ENCODE results near the gene GYS1. TPM values are rescaled to one million over a fixed set of nuclear protein-coding genes. Genes with fewer than 3 reads are reported as not detected.

GYS1 gene
- total RNA-seq, 1 donor = 43.2 TPM

DNA sequence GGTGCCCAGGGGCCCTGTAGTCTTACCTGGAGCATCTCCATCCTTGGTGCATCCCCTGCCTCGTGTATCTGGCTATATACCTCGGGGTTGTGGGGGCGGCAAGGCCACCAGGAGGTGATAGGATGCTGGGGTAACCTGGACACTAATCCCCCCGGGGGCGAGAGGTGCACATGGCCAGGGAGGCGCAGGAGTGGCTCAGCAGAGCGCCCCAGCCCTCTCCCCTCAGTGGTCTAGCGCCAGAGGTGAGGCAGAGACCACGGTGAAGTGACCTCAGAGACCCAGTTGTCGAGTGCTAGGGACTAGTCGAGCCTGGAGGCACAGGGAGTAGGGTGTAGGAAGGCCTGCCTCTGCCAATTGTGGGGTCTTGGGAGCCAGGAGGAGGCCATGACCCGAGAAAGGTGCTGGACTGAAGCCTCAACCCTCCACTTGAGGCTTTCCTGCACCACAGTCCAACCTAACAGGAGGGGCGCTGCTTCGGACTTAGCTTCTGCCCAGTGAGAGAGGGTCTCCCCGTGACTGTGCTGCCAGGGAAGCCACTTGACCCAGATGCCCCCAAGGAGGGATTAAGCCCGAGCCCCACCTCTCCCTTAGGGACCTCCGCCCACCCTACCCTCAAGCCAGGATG is 24.0 kb upstream of the GYS1 start, which contains the start of gene LHB:
Gene LHB, minus strand, starts transcription at position 51 of the 625 bp plus-strand sequence. Its CDS starts 10 bp downstream, at position 41.
- TF ChIP-seq, protein P1, sequence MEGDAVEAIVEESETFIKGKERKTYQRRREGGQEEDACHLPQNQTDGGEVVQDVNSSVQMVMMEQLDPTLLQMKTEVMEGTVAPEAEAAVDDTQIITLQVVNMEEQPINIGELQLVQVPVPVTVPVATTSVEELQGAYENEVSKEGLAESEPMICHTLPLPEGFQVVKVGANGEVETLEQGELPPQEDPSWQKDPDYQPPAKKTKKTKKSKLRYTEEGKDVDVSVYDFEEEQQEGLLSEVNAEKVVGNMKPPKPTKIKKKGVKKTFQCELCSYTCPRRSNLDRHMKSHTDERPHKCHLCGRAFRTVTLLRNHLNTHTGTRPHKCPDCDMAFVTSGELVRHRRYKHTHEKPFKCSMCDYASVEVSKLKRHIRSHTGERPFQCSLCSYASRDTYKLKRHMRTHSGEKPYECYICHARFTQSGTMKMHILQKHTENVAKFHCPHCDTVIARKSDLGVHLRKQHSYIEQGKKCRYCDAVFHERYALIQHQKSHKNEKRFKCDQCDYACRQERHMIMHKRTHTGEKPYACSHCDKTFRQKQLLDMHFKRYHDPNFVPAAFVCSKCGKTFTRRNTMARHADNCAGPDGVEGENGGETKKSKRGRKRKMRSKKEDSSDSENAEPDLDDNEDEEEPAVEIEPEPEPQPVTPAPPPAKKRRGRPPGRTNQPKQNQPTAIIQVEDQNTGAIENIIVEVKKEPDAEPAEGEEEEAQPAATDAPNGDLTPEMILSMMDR (IDR thresholded peaks at IDR 0.05; ENCODE audit: insufficient read depth, low read depth, low read length) = no peak
- peak within 1 kb of the TSS; percentile 55 for H3K4me3 ChIP-seq (ENCODE audit: low read depth, low read length)
- no peak for DNase-seq (ENCODE audit: low read depth)

DNA sequence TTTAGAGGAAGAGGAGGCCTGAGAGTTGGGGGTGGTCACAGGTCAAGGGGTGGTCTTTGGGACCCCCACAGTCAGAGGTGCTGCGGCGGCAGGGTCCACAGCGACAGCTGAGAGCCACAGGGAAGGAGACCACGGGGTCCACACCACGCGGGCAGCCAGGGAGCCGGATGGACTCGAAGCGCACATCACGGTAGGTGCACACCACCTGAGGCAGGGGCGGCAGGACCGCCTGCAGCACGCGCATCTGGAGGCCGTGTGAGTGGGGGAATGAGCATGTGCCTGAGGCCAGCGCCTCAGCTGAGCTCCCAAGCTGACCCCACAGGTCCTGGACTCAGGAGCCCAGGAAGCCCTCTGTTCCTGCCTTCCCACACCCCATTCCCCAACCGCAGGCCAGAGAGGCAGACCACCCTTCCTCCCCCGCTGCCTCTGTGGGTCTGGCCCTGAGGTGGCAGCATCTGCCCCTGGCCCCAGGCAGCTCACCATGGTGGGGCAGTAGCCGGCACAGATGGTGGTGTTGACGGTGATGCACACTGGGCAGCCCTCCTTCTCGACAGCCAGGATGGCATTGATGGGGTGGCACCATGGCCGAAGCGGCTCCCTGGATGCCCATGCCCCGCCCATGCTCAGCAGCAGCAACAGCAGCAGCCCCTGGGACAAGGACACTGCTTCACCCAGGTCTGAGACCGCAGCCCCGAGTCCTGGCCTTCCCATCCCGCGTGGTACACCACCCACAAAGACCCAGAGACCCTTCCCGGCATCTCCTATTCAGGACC is 23.1 kb upstream of the GYS1 start:
- no peak for DNase-seq (ENCODE audit: low read depth)
- no peak overlapping the region for H3K4me3 ChIP-seq (ENCODE audit: low read depth, low read length)
- TF ChIP-seq, protein P1 (IDR thresholded peaks at IDR 0.05; ENCODE audit: insufficient read depth, low read depth, low read length) = no peak

DNA sequence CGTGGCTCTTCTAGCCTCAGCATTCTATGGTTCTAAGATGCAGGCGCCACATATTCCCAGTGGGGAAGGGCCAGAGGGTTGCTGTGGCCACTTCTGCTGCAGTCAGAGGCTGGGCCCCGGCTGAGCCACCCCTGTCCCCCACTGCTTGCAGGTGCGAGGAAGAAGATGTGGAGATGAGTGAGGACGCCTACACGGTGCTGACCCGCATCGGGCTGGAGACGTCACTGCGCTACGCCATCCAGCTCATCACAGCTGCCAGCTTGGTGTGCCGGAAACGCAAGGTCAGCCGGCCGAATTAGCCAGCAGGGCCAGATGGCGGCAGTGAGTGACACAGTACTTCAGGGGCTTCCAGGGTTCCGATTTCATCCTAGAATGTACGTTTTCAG is 21.8 kb upstream of the GYS1 start:
- TF ChIP-seq, protein P1 (IDR thresholded peaks at IDR 0.05; ENCODE audit: insufficient read depth, low read depth, low read length) = no peak
- H3K4me3 ChIP-seq (ENCODE audit: low read depth, low read length) = no peak overlapping the region
- DNase-seq (ENCODE audit: low read depth) = no peak

DNA sequence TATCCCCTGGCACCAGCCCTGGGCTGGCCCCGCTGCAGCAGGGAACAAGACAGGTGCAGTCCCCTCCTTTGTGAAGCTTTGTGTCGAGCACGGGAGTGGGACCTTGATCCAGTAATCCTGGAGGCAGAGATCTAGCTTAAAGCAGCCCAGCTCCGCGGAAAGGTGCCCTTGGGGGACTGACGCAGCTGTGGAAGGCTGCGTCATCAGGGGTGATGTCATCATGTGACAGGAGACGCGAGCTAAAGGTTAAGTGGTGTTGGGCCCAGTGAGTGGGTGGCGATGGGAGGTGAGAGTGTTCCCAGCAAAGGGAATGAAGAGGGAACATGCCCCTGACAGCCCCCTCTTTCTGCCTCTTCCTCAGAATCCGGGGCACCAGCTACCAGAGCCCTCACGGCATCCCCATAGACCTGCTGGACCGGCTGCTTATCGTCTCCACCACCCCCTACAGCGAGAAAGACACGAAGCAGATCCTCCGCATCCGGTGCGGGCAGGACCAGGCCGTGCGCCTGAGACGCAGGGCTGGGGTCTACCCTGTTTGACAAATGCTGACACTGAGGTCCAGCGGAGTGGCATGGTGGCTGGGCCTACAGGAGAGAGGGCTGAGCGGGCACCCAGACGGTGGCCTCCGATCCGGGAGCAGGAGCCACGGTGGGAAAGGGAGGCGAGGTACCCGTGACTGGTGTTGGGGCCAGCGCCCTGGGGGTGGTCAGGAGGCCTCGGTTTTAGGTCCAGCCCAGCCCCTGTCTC is 21.2 kb upstream of the GYS1 start:
- TF ChIP-seq, protein P1 (IDR thresholded peaks at IDR 0.05; ENCODE audit: insufficient read depth, low read depth, low read length) = no peak
- H3K4me3 ChIP-seq (ENCODE audit: low read depth, low read length) = no peak overlapping the region
- no peak for DNase-seq (ENCODE audit: low read depth)

DNA sequence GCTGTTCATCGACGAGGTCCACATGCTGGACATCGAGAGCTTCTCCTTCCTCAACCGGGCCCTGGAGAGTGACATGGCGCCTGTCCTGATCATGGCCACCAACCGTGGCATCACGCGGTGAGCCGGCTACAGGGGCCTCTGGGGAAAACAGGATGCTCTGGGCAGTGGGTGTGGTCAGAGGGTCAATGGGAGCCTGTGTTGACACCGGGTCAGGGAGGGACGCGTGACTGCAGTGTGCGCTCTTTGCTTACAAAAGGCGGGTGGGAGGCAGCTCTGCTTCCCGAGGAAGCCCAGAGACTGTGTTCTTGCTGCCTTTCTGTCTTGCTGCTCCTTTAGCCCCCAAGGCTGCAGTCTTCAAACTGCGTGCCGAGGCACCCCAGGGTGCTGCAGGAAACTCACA is 18.1 kb upstream of the GYS1 start:
- TF ChIP-seq, protein P1 (IDR thresholded peaks at IDR 0.05; ENCODE audit: insufficient read depth, low read depth, low read length) = no peak
- no peak overlapping the region for H3K4me3 ChIP-seq (ENCODE audit: low read depth, low read length)
- DNase-seq (ENCODE audit: low read depth) = no peak

DNA sequence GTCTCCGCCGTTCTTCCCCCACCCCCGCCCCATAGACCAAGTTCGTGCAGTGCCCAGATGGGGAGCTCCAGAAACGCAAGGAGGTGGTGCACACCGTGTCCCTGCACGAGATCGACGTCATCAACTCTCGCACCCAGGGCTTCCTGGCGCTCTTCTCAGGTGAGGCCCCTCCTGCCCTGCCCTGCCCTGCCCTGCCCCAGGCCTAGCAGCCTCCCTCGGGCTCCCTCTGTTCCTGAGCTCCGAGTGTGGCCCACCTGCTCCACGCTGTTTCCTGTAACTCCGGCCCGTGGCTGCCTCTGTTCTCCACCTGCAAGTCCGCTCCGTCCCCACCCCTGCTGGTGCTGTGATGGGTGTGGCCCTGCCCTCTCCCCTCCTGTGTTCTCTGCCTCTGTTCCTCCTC is 17.3 kb upstream of the GYS1 start:
- DNase-seq (ENCODE audit: low read depth) = no peak
- H3K4me3 ChIP-seq (ENCODE audit: low read depth, low read length) = no peak overlapping the region
- TF ChIP-seq, protein P1 (IDR thresholded peaks at IDR 0.05; ENCODE audit: insufficient read depth, low read depth, low read length) = no peak
